Uterus (tissue), 2 donors: ENCODE data around the gene FOXC2.

ENCODE experiments used
- CTCF ChIP-seq, 4 experiments: fragments of 200-600 bp in 2 of 4; fragments of 450-650 bp in 2 of 4; sonication (generic) in 2 of 4; IDR thresholded peaks; one replicate each; pipeline ENCODE4 v1.5.1; 2016 to 2019; ENCODE audit warnings: antibody characterized with exemption in 4 of 4, mild to moderate bottlenecking in 2 of 4, moderate library complexity in 1 of 4
- POLR2A ChIP-seq, 2 donors: fragments of 450-650 bp; IDR thresholded peaks; one replicate each; pipeline ENCODE4 v1.6.1; 2016; ENCODE audit warnings: antibody characterized with exemption in 2 of 2, mild to moderate bottlenecking in 1 of 2, moderate library complexity in 1 of 2

GRCh38 chr16:86571530-86571915, 4.9 kb downstream of the FOXC2 start:
- no peak for TF ChIP-seq CTCF (IDR thresholded peaks at IDR 0.05)
- TF ChIP-seq POLR2A (IDR thresholded peaks at IDR 0.05): no peak
